Osteoblast (primary cell): ENCODE measurements around the gene RBKS. TPM values are rescaled to one million over a fixed set of nuclear protein-coding genes. Genes with fewer than 3 reads are reported as not detected.

ENCODE experiments used
- DNase-seq: peaks from one replicate; pipeline ENCODE4 v3.0.0; 2011; ENCODE audit warnings: low spot score, mixed read lengths; ENCODE audit not compliant: insufficient read length; ENCODE audit errors: missing footprints
- H2AFZ ChIP-seq: 2 replicates; pipeline ENCODE4 v1.6.0; 2011; ENCODE audit warnings: mild to moderate bottlenecking, low read length
- H3K27ac ChIP-seq: 2 replicates; pipeline ENCODE4 v1.5.1; 2011; ENCODE audit warnings: mild to moderate bottlenecking, low read depth, low read length, moderate library complexity
- H3K27me3 ChIP-seq: 2 replicates; pipeline ENCODE4 v1.6.0; 2012; ENCODE audit warnings: mild to moderate bottlenecking, control low read depth, inconsistent platforms, low read length, moderate library complexity; ENCODE audit not compliant: insufficient read depth
- H3K36me3 ChIP-seq: 2 replicates; pipeline ENCODE4 v1.5.1; 2011; ENCODE audit warnings: mild to moderate bottlenecking, low read length, control low read depth, moderate library complexity; ENCODE audit not compliant: insufficient read depth
- H3K4me1 ChIP-seq: 2 replicates; pipeline ENCODE4 v1.5.1; 2011; ENCODE audit warnings: mild to moderate bottlenecking, low read length, control low read depth, moderate library complexity; ENCODE audit not compliant: insufficient read depth
- H3K4me2 ChIP-seq: 2 replicates; pipeline ENCODE4 v1.6.0; 2011; ENCODE audit warnings: mild to moderate bottlenecking, low read length; ENCODE audit not compliant: insufficient read depth
- H3K4me3 ChIP-seq: fragments of 200-600 bp; sonication (generic); 3 replicates; pipeline ENCODE4 v1.5.1; 2012; ENCODE audit warnings: mild to moderate bottlenecking, low read length, inconsistent platforms; ENCODE audit not compliant: insufficient read depth
- H3K79me2 ChIP-seq: 2 replicates; pipeline ENCODE4 v1.6.0; 2012; ENCODE audit warnings: mild to moderate bottlenecking, low read length, control low read depth, inconsistent platforms; ENCODE audit not compliant: insufficient read depth
- H3K9me3 ChIP-seq: 2 replicates; pipeline ENCODE4 v1.5.1; 2011; ENCODE audit warnings: low read depth, low read length, control low read depth
- H4K20me1 ChIP-seq: 2 replicates; pipeline ENCODE4 v1.6.0; 2012; ENCODE audit warnings: mild to moderate bottlenecking, low read length, control low read depth; ENCODE audit not compliant: insufficient read depth
- total RNA-seq: library from RNA; depleted of rRNA; stranded (reverse); fragments of >200 nt; gene quantifications from 2 replicates; pipeline ENCODE4 v1.2.3, GENCODE V29; 2012
- TF ChIP-seq, protein P1 (sequence below): IDR thresholded peaks from 2 replicates; pipeline ENCODE4 v1.5.1; 2011; ENCODE audit warnings: mild to moderate bottlenecking, low read depth, low read length, moderate library complexity; ENCODE audit errors: extremely low read depth

Gene RBKS
- total RNA-seq, 1 donor, result 1.1 TPM

DNA sequence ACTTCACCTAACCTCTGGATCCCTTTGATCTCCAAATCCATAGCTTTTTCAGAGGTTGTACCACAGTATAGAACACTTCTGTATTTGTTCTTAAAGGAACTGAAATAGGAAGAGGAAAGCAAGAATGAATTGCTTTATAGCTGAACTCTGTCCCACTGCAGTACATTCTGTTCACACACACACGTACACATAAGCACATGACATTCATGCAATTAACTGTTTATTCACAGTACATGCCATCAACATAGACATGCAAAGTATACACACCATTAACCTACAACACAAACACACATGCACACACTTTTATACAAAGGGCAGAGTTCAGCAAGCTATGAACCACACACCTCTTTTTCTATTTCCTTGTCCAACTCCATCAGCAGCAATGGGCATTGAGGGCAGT, 75.4 kb downstream of the RBKS start:
- no peaks in the 10 kb centered on the region for H3K79me2 ChIP-seq
- no peak for DNase-seq
- TF ChIP-seq, protein P1, sequence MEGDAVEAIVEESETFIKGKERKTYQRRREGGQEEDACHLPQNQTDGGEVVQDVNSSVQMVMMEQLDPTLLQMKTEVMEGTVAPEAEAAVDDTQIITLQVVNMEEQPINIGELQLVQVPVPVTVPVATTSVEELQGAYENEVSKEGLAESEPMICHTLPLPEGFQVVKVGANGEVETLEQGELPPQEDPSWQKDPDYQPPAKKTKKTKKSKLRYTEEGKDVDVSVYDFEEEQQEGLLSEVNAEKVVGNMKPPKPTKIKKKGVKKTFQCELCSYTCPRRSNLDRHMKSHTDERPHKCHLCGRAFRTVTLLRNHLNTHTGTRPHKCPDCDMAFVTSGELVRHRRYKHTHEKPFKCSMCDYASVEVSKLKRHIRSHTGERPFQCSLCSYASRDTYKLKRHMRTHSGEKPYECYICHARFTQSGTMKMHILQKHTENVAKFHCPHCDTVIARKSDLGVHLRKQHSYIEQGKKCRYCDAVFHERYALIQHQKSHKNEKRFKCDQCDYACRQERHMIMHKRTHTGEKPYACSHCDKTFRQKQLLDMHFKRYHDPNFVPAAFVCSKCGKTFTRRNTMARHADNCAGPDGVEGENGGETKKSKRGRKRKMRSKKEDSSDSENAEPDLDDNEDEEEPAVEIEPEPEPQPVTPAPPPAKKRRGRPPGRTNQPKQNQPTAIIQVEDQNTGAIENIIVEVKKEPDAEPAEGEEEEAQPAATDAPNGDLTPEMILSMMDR, result no peak
- peaks cover 15% of the 10 kb centered on the region for H3K4me1 ChIP-seq
- no peaks in the 10 kb centered on the region for H3K9me3 ChIP-seq
- H3K4me2 ChIP-seq, result no peak overlapping the region
- H3K27ac ChIP-seq, result no peak overlapping the region
- no peak overlapping the region for H3K4me3 ChIP-seq
- no peaks in the 10 kb centered on the region for H3K36me3 ChIP-seq
- no peaks in the 10 kb centered on the region for H3K27me3 ChIP-seq
- no peak overlapping the region for H2AFZ ChIP-seq
- no peaks in the 10 kb centered on the region for H4K20me1 ChIP-seq

DNA sequence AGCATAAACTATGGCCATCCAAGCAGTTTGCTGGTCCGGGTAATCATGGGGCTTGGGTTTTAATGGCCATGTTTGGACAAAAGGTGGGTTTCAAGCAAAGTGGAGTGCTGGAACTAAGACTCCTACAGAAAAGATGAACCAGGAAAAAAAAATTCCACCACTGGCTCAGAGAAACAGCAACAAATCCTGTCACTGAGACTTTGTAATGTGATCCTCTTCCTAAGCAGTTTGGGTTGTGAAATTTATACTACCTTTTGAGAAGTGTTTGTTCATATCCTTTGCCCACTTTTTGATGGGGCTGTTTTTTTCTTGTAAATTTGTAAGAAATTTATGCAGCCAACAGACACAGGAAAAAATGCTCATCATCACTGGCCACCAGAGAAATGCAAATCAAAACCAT, 78.4 kb downstream of the RBKS start:
- H4K20me1 ChIP-seq, result no peaks in the 10 kb centered on the region
- no peaks in the 10 kb centered on the region for H3K9me3 ChIP-seq
- H3K27me3 ChIP-seq, result no peaks in the 10 kb centered on the region
- no peak for DNase-seq
- no peak overlapping the region for H3K27ac ChIP-seq
- peaks cover 27% of the 10 kb centered on the region for H3K4me1 ChIP-seq
- H3K4me3 ChIP-seq, result no peak overlapping the region
- no peaks in the 10 kb centered on the region for H3K36me3 ChIP-seq
- TF ChIP-seq, protein P1, result no peak
- H2AFZ ChIP-seq, result no peak overlapping the region
- no peak overlapping the region for H3K4me2 ChIP-seq
- H3K79me2 ChIP-seq, result no peaks in the 10 kb centered on the region

DNA sequence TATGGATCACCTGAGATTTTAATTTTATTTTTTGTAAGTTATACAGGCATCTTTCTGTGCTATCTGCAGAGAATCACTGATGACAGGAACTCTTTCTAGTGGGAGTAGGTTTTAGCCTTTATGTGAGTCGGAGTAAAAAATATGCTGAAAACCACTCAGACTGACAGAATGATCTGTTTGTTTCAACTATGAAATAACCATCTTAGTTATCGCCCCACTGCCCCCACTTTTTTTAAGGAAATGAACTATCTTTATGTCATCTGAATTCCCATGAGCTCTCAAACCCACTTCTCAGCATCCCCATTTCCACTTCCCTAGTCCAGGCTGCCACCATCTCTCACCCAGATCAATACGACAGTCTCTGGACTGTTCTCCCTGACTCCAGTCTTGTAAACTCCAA, 79.7 kb downstream of the RBKS start:
- H3K4me3 ChIP-seq, result no peak overlapping the region
- peak overlapping the region; percentile 57 for H3K4me2 ChIP-seq
- H3K27ac ChIP-seq, result peak overlapping the region; percentile 78
- TF ChIP-seq, protein P1, result no peak
- no peaks in the 10 kb centered on the region for H4K20me1 ChIP-seq
- no peaks in the 10 kb centered on the region for H3K36me3 ChIP-seq
- H2AFZ ChIP-seq, result no peak overlapping the region
- H3K79me2 ChIP-seq, result no peaks in the 10 kb centered on the region
- no peaks in the 10 kb centered on the region for H3K9me3 ChIP-seq
- peaks cover 27% of the 10 kb centered on the region for H3K4me1 ChIP-seq
- DNase-seq, result no peak
- H3K27me3 ChIP-seq, result no peaks in the 10 kb centered on the region

DNA sequence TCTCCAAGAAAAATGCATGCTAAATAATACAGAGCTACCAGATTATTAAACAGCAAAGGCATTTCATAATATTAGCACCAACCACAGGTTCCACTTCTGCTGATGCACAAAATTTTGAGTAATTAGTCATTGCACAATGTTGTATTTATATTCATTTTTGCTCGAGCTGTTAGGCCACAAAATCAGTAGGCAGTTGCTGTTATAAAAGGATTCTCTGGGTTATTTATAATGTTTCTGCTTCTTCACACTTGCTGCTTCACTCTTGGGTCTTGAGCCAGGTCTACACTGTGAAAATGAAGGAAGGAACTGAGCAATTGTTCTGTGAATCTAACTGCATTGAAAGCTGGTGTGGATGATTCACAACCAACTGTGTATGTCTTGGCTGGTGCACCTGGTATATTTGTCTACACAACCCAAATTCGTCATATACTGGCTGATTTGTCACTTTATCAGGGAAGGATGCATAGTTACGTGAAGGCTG, 80.4 kb downstream of the RBKS start:
- no peaks in the 10 kb centered on the region for H3K27me3 ChIP-seq
- H3K4me3 ChIP-seq, result no peak overlapping the region
- H2AFZ ChIP-seq, result no peak overlapping the region
- TF ChIP-seq, protein P1, result no peak
- H3K27ac ChIP-seq, result peak overlapping the region; percentile 78
- H4K20me1 ChIP-seq, result no peaks in the 10 kb centered on the region
- peak overlapping the region; percentile 57 for H3K4me2 ChIP-seq
- peaks cover 27% of the 10 kb centered on the region for H3K4me1 ChIP-seq
- peak; percentile 52 for DNase-seq
- no peaks in the 10 kb centered on the region for H3K36me3 ChIP-seq
- H3K79me2 ChIP-seq, result no peaks in the 10 kb centered on the region
- no peaks in the 10 kb centered on the region for H3K9me3 ChIP-seq
